Kidney epithelial cell (primary cell): ENCODE data around the gene TMEM221. TPM values are rescaled to one million over a fixed set of nuclear protein-coding genes. Genes with fewer than 3 reads are reported as not detected.

ENCODE experiments used
- DNase-seq: peaks from one replicate; pipeline ENCODE4 v3.0.0-alpha.2; 2010; ENCODE audit warnings: low read depth
- H3K27me3 ChIP-seq: 2 replicates; pipeline ENCODE4 v1.6.0; 2011; ENCODE audit warnings: low read length; ENCODE audit not compliant: control insufficient read depth, insufficient read depth
- H3K36me3 ChIP-seq: 2 replicates; pipeline ENCODE4 v1.5.1; 2011; ENCODE audit warnings: low read length; ENCODE audit not compliant: control insufficient read depth, insufficient read depth
- H3K4me3 ChIP-seq: 2 replicates; pipeline ENCODE4 v1.5.1; 2011; ENCODE audit warnings: low read depth, mild to moderate bottlenecking, control low read depth, low read length
- CTCF ChIP-seq: IDR thresholded peaks from 2 replicates; pipeline ENCODE4 v1.5.1; 2011; ENCODE audit warnings: mild to moderate bottlenecking, moderate library complexity, low read length, control low read depth, inconsistent platforms; ENCODE audit not compliant: insufficient read depth, poor library complexity, severe bottlenecking
- total RNA-seq: library from RNA; depleted of rRNA; stranded (reverse); fragments of >200 nt; gene quantifications from 2 replicates; pipeline ENCODE4 v1.2.3, GENCODE V29; 2015

The TMEM221 gene
- total RNA-seq, 1 donor from 2014 or later: 0.75 TPM

- DNase-seq: no peak
- Histone ChIP-seq H3K36me3 (no peaks in the 10 kb centered on the region), H3K4me3 (no peak overlapping the region), H3K27me3 (peaks cover 5% of the 10 kb centered on the region)
- no peak for TF ChIP-seq CTCF
Observed at GRCh38 chr19:17468302-17469091, 20.0 kb upstream of the TMEM221 start.

- DNase-seq: no peak
Observed at GRCh38 chr19:17467471-17468301, 19.2 kb upstream of the TMEM221 start.

GRCh38 chr19:17466487-17466850 lies 18.0 kb upstream of the TMEM221 start:
- Histone ChIP-seq H3K27me3 (peaks cover 3% of the 10 kb centered on the region), H3K36me3 (no peaks in the 10 kb centered on the region), H3K4me3 (no peak overlapping the region)
- no peak for DNase-seq
- TF ChIP-seq CTCF: no peak

More at GRCh38 chr19:17467471-17468301, 19.2 kb upstream of the TMEM221 start:
- TF ChIP-seq CTCF: no peak
- Histone ChIP-seq H3K27me3 (peaks cover 5% of the 10 kb centered on the region), H3K4me3 (no peak overlapping the region), H3K36me3 (no peaks in the 10 kb centered on the region)

- TF ChIP-seq CTCF: no peak
- peaks cover 14% of the 10 kb centered on the region for H3K27me3 ChIP-seq
- no peaks in the 10 kb centered on the region for H3K36me3 ChIP-seq
- H3K4me3 ChIP-seq: no peak within 1 kb of the TSS
- DNase-seq: no peak
Observed at GRCh38 chr19:17460372-17461230, 12.1 kb upstream of the TMEM221 start, which contains the start of gene NXNL1. Gene NXNL1, minus strand, starts transcription at chr19:17460926. Its CDS starts 57 bp downstream, at chr19:17460869.

GRCh38 chr19:17458970-17459369 lies 10.5 kb upstream of the TMEM221 start:
- no peak for DNase-seq
- no peak for TF ChIP-seq CTCF

More at GRCh38 chr19:17458970-17459369, 10.5 kb upstream of the TMEM221 start:
- no peaks in the 10 kb centered on the region for H3K36me3 ChIP-seq
- no peak overlapping the region for H3K4me3 ChIP-seq
- peaks cover 27% of the 10 kb centered on the region for H3K27me3 ChIP-seq
